ENCODE data around the gene EPB42.

- TF ChIP-seq, protein P1, sequence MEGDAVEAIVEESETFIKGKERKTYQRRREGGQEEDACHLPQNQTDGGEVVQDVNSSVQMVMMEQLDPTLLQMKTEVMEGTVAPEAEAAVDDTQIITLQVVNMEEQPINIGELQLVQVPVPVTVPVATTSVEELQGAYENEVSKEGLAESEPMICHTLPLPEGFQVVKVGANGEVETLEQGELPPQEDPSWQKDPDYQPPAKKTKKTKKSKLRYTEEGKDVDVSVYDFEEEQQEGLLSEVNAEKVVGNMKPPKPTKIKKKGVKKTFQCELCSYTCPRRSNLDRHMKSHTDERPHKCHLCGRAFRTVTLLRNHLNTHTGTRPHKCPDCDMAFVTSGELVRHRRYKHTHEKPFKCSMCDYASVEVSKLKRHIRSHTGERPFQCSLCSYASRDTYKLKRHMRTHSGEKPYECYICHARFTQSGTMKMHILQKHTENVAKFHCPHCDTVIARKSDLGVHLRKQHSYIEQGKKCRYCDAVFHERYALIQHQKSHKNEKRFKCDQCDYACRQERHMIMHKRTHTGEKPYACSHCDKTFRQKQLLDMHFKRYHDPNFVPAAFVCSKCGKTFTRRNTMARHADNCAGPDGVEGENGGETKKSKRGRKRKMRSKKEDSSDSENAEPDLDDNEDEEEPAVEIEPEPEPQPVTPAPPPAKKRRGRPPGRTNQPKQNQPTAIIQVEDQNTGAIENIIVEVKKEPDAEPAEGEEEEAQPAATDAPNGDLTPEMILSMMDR (IDR thresholded peaks at IDR 0.05), result no peak
- no peak for TF ChIP-seq POLR2A (IDR thresholded peaks at IDR 0.05)
These were observed 22.3 kb upstream of the EPB42 start for GRCh38 chr15:43243020-43243645.

Data from heart left ventricle (tissue), 13 donors.